Endodermal cell (in vitro differentiated cells): ENCODE results near the gene ADIPOR2. TPM values are rescaled to one million over a fixed set of nuclear protein-coding genes. Genes with fewer than 3 reads are reported as not detected.

ENCODE experiments used
- DNase-seq: peaks from one replicate; pipeline ENCODE4 v3.0.0-alpha.2; 2017
- H3K27ac ChIP-seq: 2 replicates; pipeline ENCODE4 v1.5.1; 2013; ENCODE audit warnings: mild to moderate bottlenecking, low read depth, low read length, moderate library complexity
- H3K27me3 ChIP-seq: 2 replicates; pipeline ENCODE4 v1.6.1; 2013; ENCODE audit warnings: mild to moderate bottlenecking, low read length, moderate library complexity; ENCODE audit not compliant: insufficient read depth, control insufficient read depth, poor library complexity, severe bottlenecking
- H3K36me3 ChIP-seq: 2 replicates; pipeline ENCODE4 v1.7.0; 2013; ENCODE audit warnings: mild to moderate bottlenecking, low read length, moderate library complexity; ENCODE audit not compliant: control insufficient read depth, insufficient read depth
- H3K4me1 ChIP-seq: one replicate; pipeline ENCODE4 v1.7.0; 2013; ENCODE audit warnings: low read length; ENCODE audit not compliant: control insufficient read depth, insufficient read depth
- H3K4me3 ChIP-seq: 2 replicates; pipeline ENCODE4 v1.5.1; 2013; ENCODE audit warnings: mild to moderate bottlenecking, low read length, moderate library complexity
- H3K9ac ChIP-seq: 2 replicates; pipeline ENCODE4 v1.6.1; 2013; ENCODE audit warnings: mild to moderate bottlenecking, low read length, moderate library complexity; ENCODE audit not compliant: poor library complexity, severe bottlenecking; ENCODE audit errors: extremely low read depth
- H3K9me3 ChIP-seq: 2 replicates; pipeline ENCODE4 v1.6.1; 2013; ENCODE audit warnings: mild to moderate bottlenecking, low read length, moderate library complexity; ENCODE audit not compliant: control insufficient read depth
- H3K27ac Mint-ChIP-seq: 2 replicates; pipeline ENCODE4 v1.8.0; 2020; ENCODE audit warnings: mixed read lengths
- H3K27me3 Mint-ChIP-seq: 2 replicates; pipeline ENCODE4 v1.8.0; 2021; ENCODE audit warnings: mild to moderate bottlenecking, mixed read lengths; ENCODE audit not compliant: insufficient read depth
- H3K36me3 Mint-ChIP-seq: 2 replicates; pipeline ENCODE4 v1.8.0; 2020; ENCODE audit warnings: low read depth, mixed read lengths
- H3K4me1 Mint-ChIP-seq: 2 replicates; pipeline ENCODE4 v1.8.0; 2020; ENCODE audit warnings: mixed read lengths
- H3K4me3 Mint-ChIP-seq: 2 replicates; pipeline ENCODE4 v1.8.0; 2020; ENCODE audit warnings: mild to moderate bottlenecking, moderate library complexity, mixed read lengths
- H3K9me3 Mint-ChIP-seq: 2 replicates; pipeline ENCODE4 v1.8.0; 2020; ENCODE audit warnings: mild to moderate bottlenecking, mixed read lengths
- WGBS, 2 experiments: methylation state at CpG; one replicate each; pipeline versions ENCODE4 v1.1.5 to v1.1.7; 2013; ENCODE audit warnings: missing lambda C conversion rate in 2 of 2, mixed read lengths in 1 of 2; ENCODE audit not compliant: insufficient coverage in 1 of 2, insufficient read length in 1 of 2; 5-methylcytosine and 5-hydroxymethylcytosine counted together
- total RNA-seq, 2 donors: library from RNA; stranded (reverse); fragmentation: NEBNext Ultra II Directional in 1 of 2; extraction: Animal tissue kit (Norgen Biotek cat#: 25700) in 1 of 2; gene quantifications; 2 replicates in 1 of 2; 3 replicates in 1 of 2; pipeline ENCODE4 v1.2.1, GENCODE V29; 2021
- TF ChIP-seq, protein P1 (sequence below): fragments of 200-600 bp; sonication (generic); conservative IDR thresholded peaks from 2 replicates; pipeline ENCODE4 v1.5.0; 2021; ENCODE audit warnings: antibody characterized with exemption, mild to moderate bottlenecking

Gene ADIPOR2
- total RNA-seq, 2 donors from 2014 or later = 53.7 to 124 TPM

DNA sequence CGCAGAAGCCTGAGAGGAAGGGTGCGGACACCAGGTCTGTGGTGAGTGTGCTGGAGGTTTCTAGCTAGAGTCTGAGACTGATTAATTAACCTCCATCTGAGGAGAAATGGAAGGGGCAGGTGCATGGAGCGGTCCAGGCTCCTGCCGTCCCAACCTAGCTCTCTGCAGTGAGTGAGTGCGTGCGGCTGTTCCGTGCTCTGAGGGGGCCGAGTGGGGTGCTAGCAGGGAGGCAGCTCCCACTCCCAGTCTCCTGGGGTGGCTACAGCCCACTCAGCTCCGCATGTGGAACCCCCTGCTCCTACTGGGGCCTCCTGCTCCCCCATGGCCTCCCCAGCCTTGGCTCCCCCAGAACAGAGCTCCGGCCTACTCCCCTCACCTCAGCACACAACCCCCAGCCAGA is 132.4 kb downstream of the ADIPOR2 start:
- WGBS, 2 experiments = 96 to 100% methylated on average over 7 to 10 of the region's 10 CpGs

DNA sequence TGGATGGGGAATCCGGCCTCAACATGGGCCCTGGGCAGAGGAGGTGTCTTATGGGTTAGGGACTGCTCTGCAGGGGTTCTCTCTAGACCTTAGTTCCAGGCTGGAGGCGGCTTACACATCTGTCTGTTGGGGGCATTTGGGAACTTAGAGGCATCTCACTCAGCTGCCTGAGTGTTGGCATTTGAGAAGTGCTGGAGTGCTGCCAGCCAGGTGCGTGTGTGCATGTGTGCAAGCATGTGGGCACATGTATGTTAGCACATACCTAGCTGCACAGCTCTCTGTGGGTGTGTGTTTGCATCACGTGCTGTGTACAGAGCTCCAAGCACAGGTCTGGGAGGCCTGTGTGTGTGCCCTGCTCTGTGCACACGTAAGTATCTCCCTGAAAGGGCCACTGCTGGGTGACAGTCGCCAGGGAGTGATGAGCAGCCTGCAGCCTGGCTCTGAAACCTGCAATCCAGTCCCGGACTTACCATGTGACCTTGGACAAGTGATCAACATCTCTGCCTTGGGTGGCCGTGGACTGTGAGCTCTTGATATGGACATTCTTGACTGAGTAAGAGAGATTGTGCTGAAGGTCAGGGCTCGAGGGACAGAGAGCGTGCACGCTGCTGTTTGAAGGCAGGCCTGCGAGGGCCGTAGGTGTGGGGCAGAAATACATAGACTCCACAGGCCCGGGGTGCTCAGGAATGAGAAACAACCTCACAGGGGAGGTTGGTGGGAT is 134.7 kb downstream of the ADIPOR2 start:
- H3K9me3 ChIP-seq = no peaks in the 10 kb centered on the region
- DNase-seq = no peak
- no peaks in the 10 kb centered on the region for H3K36me3 Mint-ChIP-seq
- H3K4me1 ChIP-seq = no peaks in the 10 kb centered on the region
- no peaks in the 10 kb centered on the region for H3K9me3 Mint-ChIP-seq
- no peaks in the 10 kb centered on the region for H3K36me3 ChIP-seq
- peaks cover 31% of the 10 kb centered on the region for H3K27me3 Mint-ChIP-seq
- 92 to 95% methylated on average over 12 to 14 of the region's 14 CpGs for WGBS, 2 experiments
- no peak overlapping the region for H3K27ac Mint-ChIP-seq
- peaks cover 13% of the 10 kb centered on the region for H3K4me1 Mint-ChIP-seq
- no peak overlapping the region for H3K4me3 Mint-ChIP-seq
- H3K27ac ChIP-seq = no peak overlapping the region
- no peak overlapping the region for H3K9ac ChIP-seq
- no peak overlapping the region for H3K4me3 ChIP-seq
- TF ChIP-seq, protein P1, sequence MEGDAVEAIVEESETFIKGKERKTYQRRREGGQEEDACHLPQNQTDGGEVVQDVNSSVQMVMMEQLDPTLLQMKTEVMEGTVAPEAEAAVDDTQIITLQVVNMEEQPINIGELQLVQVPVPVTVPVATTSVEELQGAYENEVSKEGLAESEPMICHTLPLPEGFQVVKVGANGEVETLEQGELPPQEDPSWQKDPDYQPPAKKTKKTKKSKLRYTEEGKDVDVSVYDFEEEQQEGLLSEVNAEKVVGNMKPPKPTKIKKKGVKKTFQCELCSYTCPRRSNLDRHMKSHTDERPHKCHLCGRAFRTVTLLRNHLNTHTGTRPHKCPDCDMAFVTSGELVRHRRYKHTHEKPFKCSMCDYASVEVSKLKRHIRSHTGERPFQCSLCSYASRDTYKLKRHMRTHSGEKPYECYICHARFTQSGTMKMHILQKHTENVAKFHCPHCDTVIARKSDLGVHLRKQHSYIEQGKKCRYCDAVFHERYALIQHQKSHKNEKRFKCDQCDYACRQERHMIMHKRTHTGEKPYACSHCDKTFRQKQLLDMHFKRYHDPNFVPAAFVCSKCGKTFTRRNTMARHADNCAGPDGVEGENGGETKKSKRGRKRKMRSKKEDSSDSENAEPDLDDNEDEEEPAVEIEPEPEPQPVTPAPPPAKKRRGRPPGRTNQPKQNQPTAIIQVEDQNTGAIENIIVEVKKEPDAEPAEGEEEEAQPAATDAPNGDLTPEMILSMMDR = no peak
- peaks cover 21% of the 10 kb centered on the region for H3K27me3 ChIP-seq

More for the DNA sequence above, 132.4 kb downstream of the ADIPOR2 start:
- H3K36me3 Mint-ChIP-seq = no peaks in the 10 kb centered on the region
- peaks cover 1% of the 10 kb centered on the region for H3K9me3 Mint-ChIP-seq
- no peak overlapping the region for H3K27ac Mint-ChIP-seq
- DNase-seq = no peak
- Histone ChIP-seq H3K4me3 (no peak overlapping the region), H3K9me3 (no peaks in the 10 kb centered on the region), H3K27me3 (peaks cover 34% of the 10 kb centered on the region), H3K4me1 (no peaks in the 10 kb centered on the region), H3K9ac (no peak overlapping the region), H3K36me3 (no peaks in the 10 kb centered on the region), H3K27ac (no peak overlapping the region)
- H3K27me3 Mint-ChIP-seq = peaks cover 39% of the 10 kb centered on the region
- no peak overlapping the region for H3K4me3 Mint-ChIP-seq
- H3K4me1 Mint-ChIP-seq = peaks cover 22% of the 10 kb centered on the region
- TF ChIP-seq, protein P1 = no peak

DNA sequence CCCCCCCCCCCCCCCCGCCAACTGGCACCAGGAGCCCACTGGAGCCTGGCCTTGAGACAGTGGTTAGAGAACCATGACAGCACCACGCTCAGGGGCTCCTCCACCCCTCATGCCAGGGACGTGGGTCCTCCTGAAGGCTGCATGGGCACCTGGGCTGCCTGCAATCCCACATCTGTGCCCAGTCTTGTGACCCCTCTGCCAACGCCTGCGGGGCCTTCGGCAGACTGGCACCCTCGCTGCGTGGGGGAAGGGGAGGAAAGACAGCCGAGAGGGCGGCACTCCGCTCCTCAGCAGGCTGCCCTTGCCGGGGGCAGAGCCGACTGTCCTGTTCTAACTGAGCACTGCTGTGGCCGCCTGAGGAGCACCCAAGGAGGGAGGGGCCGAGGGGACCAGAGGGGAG is 135.5 kb downstream of the ADIPOR2 start:
- Histone ChIP-seq H3K36me3 (no peaks in the 10 kb centered on the region), H3K27me3 (peaks cover 15% of the 10 kb centered on the region), H3K27ac (no peak overlapping the region), H3K4me1 (no peaks in the 10 kb centered on the region), H3K4me3 (no peak overlapping the region), H3K9me3 (no peaks in the 10 kb centered on the region), H3K9ac (no peak overlapping the region)
- WGBS, 2 experiments = 83 to 87% methylated on average over 8 to 14 of the region's 15 CpGs
- no peak overlapping the region for H3K27ac Mint-ChIP-seq
- H3K4me3 Mint-ChIP-seq = no peak overlapping the region
- H3K9me3 Mint-ChIP-seq = no peaks in the 10 kb centered on the region
- no peaks in the 10 kb centered on the region for H3K36me3 Mint-ChIP-seq
- DNase-seq = no peak
- TF ChIP-seq, protein P1 = no peak
- H3K27me3 Mint-ChIP-seq = peaks cover 29% of the 10 kb centered on the region
- H3K4me1 Mint-ChIP-seq = peaks cover 20% of the 10 kb centered on the region
